ENCODE data around the gene GRM5.

Gene GRM5

GRCh38 chr11:88689548-88690240, 376.1 kb downstream of the GRM5 start:
- H3K27ac ChIP-seq (ENCODE audit: low read length) = no peak overlapping the region
- H3K4me3 ChIP-seq (ENCODE audit: low read length) = no peak overlapping the region
- H3K9ac ChIP-seq (ENCODE audit: low read depth, low read length) = no peak overlapping the region
- H3K4me1 ChIP-seq (ENCODE audit: insufficient read depth, low read length) = no peaks in the 10 kb centered on the region
- H3K9me3 ChIP-seq (ENCODE audit: insufficient read depth, low read depth, low read length) = peaks cover 3% of the 10 kb centered on the region; the same call in 1 of the 2 replicates
- no peaks in the 10 kb centered on the region for H3K27me3 ChIP-seq (ENCODE audit: insufficient read depth, low read length)
- H3K36me3 ChIP-seq (ENCODE audit: insufficient read depth, low read depth, low read length) = no peaks in the 10 kb centered on the region

GRCh38 chr11:88683024-88683423, 382.8 kb downstream of the GRM5 start:
- Histone ChIP-seq H3K9ac (ENCODE audit: low read depth, low read length) (no peak overlapping the region), H3K27me3 (ENCODE audit: insufficient read depth, low read length) (no peaks in the 10 kb centered on the region), H3K4me1 (ENCODE audit: insufficient read depth, low read length) (peaks cover 7% of the 10 kb centered on the region; the same call in 1 of the 2 replicates), H3K27ac (ENCODE audit: low read length) (no peak overlapping the region), H3K36me3 (ENCODE audit: insufficient read depth, low read depth, low read length) (no peaks in the 10 kb centered on the region), H3K9me3 (ENCODE audit: insufficient read depth, low read depth, low read length) (peaks cover 8% of the 10 kb centered on the region; the same call in 1 of the 2 replicates), H3K4me3 (ENCODE audit: low read length) (no peak overlapping the region)

GRCh38 chr11:88680806-88681205, 385.0 kb downstream of the GRM5 start:
- Histone ChIP-seq H3K36me3 (ENCODE audit: insufficient read depth, low read depth, low read length) (no peaks in the 10 kb centered on the region), H3K9me3 (ENCODE audit: insufficient read depth, low read depth, low read length) (peaks cover 8% of the 10 kb centered on the region; the same call in 1 of the 2 replicates), H3K4me3 (ENCODE audit: low read length) (no peak overlapping the region), H3K4me1 (ENCODE audit: insufficient read depth, low read length) (peaks cover 7% of the 10 kb centered on the region; the same call in 1 of the 2 replicates), H3K27me3 (ENCODE audit: insufficient read depth, low read length) (no peaks in the 10 kb centered on the region), H3K9ac (ENCODE audit: low read depth, low read length) (no peak overlapping the region), H3K27ac (ENCODE audit: low read length) (no peak overlapping the region)

- Histone ChIP-seq H3K9ac (ENCODE audit: low read depth, low read length) (no peak overlapping the region), H3K4me1 (ENCODE audit: insufficient read depth, low read length) (no peaks in the 10 kb centered on the region), H3K36me3 (ENCODE audit: insufficient read depth, low read depth, low read length) (no peaks in the 10 kb centered on the region), H3K9me3 (ENCODE audit: insufficient read depth, low read depth, low read length) (no peaks in the 10 kb centered on the region), H3K27me3 (ENCODE audit: insufficient read depth, low read length) (no peaks in the 10 kb centered on the region), H3K4me3 (ENCODE audit: low read length) (no peak overlapping the region), H3K27ac (ENCODE audit: low read length) (no peak overlapping the region)
Measured at GRCh38 chr11:88666364-88666763, 399.4 kb downstream of the GRM5 start.

DNA sequence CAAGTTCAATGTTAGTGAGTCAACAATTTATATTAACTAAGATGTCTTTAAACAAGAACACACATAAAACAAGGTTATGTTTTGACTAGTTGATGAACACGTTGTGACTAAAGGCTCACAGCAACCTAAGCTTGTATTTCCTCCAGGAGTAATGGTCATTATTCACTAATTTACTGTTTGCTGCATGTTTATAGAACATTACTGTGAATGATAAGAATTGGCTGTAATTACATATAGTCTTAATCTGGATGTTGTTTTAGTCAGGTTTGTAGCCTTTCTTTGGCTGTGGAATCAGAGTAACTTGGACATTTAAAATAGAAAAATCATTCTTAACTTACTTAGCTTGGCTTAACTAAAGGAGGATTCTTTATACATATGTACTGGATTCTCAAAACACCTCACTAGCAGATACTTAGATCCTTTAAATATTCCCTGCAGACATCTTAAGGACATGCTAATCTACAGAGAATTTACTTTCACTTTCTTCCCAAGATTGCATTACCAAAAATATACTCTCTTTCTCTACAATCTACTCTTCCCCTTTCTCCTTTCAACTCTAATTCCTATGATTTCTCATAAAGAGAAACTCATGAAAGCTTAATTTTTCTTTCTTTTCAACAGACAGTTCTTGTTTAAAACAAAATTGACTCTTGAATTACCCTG, 408.6 kb downstream of the GRM5 start:
- Histone ChIP-seq H3K4me3 (ENCODE audit: low read length) (no peak overlapping the region), H3K9ac (ENCODE audit: low read depth, low read length) (no peak overlapping the region), H3K36me3 (ENCODE audit: insufficient read depth, low read depth, low read length) (no peaks in the 10 kb centered on the region), H3K9me3 (ENCODE audit: insufficient read depth, low read depth, low read length) (no peaks in the 10 kb centered on the region), H3K4me1 (ENCODE audit: insufficient read depth, low read length) (no peaks in the 10 kb centered on the region), H3K27me3 (ENCODE audit: insufficient read depth, low read length) (no peaks in the 10 kb centered on the region), H3K27ac (ENCODE audit: low read length) (no peak overlapping the region)

- H3K27me3 ChIP-seq (ENCODE audit: insufficient read depth, low read length) = no peaks in the 10 kb centered on the region
- no peaks in the 10 kb centered on the region for H3K4me1 ChIP-seq (ENCODE audit: insufficient read depth, low read length)
- H3K9ac ChIP-seq (ENCODE audit: low read depth, low read length) = no peak overlapping the region
- H3K4me3 ChIP-seq (ENCODE audit: low read length) = no peak overlapping the region
- no peaks in the 10 kb centered on the region for H3K36me3 ChIP-seq (ENCODE audit: insufficient read depth, low read depth, low read length)
- no peaks in the 10 kb centered on the region for H3K9me3 ChIP-seq (ENCODE audit: insufficient read depth, low read depth, low read length)
- no peak overlapping the region for H3K27ac ChIP-seq (ENCODE audit: low read length)
Measured at GRCh38 chr11:88656283-88656682, 409.5 kb downstream of the GRM5 start.

DNA sequence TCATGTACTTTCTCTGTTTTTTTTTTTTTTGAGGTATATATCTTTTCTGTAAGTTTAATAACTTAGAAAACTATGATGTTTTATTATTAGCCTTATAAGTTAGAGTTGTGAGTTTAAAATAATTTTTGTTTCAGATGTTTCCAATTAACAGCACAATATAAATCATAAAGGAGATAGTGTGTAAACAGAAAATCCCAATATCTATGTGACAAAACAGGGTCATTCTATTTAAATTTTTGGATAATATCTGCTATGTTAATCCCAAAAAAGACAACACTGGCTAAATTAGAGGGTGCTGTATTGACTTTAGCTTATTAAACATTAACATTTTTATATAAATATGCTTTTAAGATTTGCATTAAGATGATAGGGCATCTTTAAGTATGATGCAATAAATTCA, 410.1 kb downstream of the GRM5 start:
- H3K9ac ChIP-seq (ENCODE audit: low read depth, low read length) = no peak overlapping the region
- no peaks in the 10 kb centered on the region; the same call in 1 of the 2 replicates for H3K9me3 ChIP-seq (ENCODE audit: insufficient read depth, low read depth, low read length)
- H3K36me3 ChIP-seq (ENCODE audit: insufficient read depth, low read depth, low read length) = no peaks in the 10 kb centered on the region
- H3K4me3 ChIP-seq (ENCODE audit: low read length) = no peak overlapping the region
- H3K27me3 ChIP-seq (ENCODE audit: insufficient read depth, low read length) = no peaks in the 10 kb centered on the region
- no peaks in the 10 kb centered on the region for H3K4me1 ChIP-seq (ENCODE audit: insufficient read depth, low read length)
- no peak overlapping the region for H3K27ac ChIP-seq (ENCODE audit: low read length)

DNA sequence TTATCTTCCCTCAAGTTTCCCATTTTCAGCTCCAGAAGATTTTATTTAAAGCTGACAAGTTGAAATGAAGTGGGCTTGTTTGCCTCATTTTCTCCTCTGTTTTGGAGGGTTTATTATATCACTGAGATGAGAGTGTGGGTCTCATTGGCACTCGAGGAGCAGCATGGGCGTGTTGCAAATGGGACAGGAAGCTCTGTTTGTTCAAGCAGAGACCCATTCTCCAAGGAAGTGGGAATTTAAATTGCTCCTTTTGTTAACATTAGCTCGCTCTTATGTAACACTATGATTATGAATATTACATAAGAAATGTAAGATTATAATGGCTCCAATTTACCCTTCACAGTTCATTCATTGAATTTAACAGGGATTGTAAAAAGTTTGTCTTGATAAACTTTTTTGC, 410.6 kb downstream of the GRM5 start:
- H3K27ac ChIP-seq (ENCODE audit: low read length) = no peak overlapping the region
- H3K4me1 ChIP-seq (ENCODE audit: insufficient read depth, low read length) = no peaks in the 10 kb centered on the region
- H3K36me3 ChIP-seq (ENCODE audit: insufficient read depth, low read depth, low read length) = no peaks in the 10 kb centered on the region
- no peak overlapping the region for H3K4me3 ChIP-seq (ENCODE audit: low read length)
- no peaks in the 10 kb centered on the region; the same call in 1 of the 2 replicates for H3K9me3 ChIP-seq (ENCODE audit: insufficient read depth, low read depth, low read length)
- H3K9ac ChIP-seq (ENCODE audit: low read depth, low read length) = no peak overlapping the region
- H3K27me3 ChIP-seq (ENCODE audit: insufficient read depth, low read length) = no peaks in the 10 kb centered on the region

DNA sequence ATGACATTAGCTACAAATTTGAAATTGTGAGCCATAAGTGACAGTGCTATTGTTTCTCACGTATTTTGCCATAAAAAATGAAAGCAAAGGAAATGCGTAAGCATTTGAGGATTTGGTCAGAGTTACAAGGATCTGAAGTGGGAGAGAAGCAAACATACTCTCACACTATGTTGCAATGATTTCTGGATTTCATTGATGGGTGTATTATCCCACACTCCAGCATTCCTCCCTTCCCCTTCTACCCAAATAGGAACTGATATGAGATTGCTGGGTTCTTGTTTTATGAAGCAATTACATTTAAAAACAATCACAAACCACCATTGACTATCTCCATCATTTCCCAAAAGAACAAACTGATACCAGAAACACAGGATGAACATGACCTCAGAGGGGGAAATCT, 414.2 kb downstream of the GRM5 start:
- H3K4me3 ChIP-seq (ENCODE audit: low read length) = no peak overlapping the region
- no peak overlapping the region for H3K9ac ChIP-seq (ENCODE audit: low read depth, low read length)
- H3K27me3 ChIP-seq (ENCODE audit: insufficient read depth, low read length) = no peaks in the 10 kb centered on the region
- no peaks in the 10 kb centered on the region; the same call in 1 of the 2 replicates for H3K9me3 ChIP-seq (ENCODE audit: insufficient read depth, low read depth, low read length)
- H3K4me1 ChIP-seq (ENCODE audit: insufficient read depth, low read length) = no peaks in the 10 kb centered on the region
- H3K36me3 ChIP-seq (ENCODE audit: insufficient read depth, low read depth, low read length) = no peaks in the 10 kb centered on the region
- H3K27ac ChIP-seq (ENCODE audit: low read length) = no peak overlapping the region

- H3K27ac ChIP-seq (ENCODE audit: low read length) = no peak overlapping the region
Measured at GRCh38 chr11:88644724-88645123, 421.1 kb downstream of the GRM5 start.

GRCh38 chr11:88632163-88632562, 433.6 kb downstream of the GRM5 start:
- no peaks in the 10 kb centered on the region for H3K36me3 ChIP-seq (ENCODE audit: insufficient read depth, low read depth, low read length)
- H3K9me3 ChIP-seq (ENCODE audit: insufficient read depth, low read depth, low read length) = no peaks in the 10 kb centered on the region
- H3K9ac ChIP-seq (ENCODE audit: low read depth, low read length) = no peak overlapping the region
- H3K27ac ChIP-seq (ENCODE audit: low read length) = no peak overlapping the region
- peaks cover 23% of the 10 kb centered on the region for H3K4me1 ChIP-seq (ENCODE audit: insufficient read depth, low read length)
- no peaks in the 10 kb centered on the region for H3K27me3 ChIP-seq (ENCODE audit: insufficient read depth, low read length)
- H3K4me3 ChIP-seq (ENCODE audit: low read length) = no peak overlapping the region

More at GRCh38 chr11:88644724-88645123, 421.1 kb downstream of the GRM5 start:
- no peak overlapping the region for H3K4me3 ChIP-seq (ENCODE audit: low read length)
- H3K4me1 ChIP-seq (ENCODE audit: insufficient read depth, low read length) = no peaks in the 10 kb centered on the region
- no peak overlapping the region for H3K9ac ChIP-seq (ENCODE audit: low read depth, low read length)
- H3K9me3 ChIP-seq (ENCODE audit: insufficient read depth, low read depth, low read length) = no peaks in the 10 kb centered on the region
- H3K36me3 ChIP-seq (ENCODE audit: insufficient read depth, low read depth, low read length) = no peaks in the 10 kb centered on the region
- H3K27me3 ChIP-seq (ENCODE audit: insufficient read depth, low read length) = no peaks in the 10 kb centered on the region

- Histone ChIP-seq H3K27ac (ENCODE audit: low read length) (no peak overlapping the region), H3K36me3 (ENCODE audit: insufficient read depth, low read depth, low read length) (no peaks in the 10 kb centered on the region), H3K9ac (ENCODE audit: low read depth, low read length) (no peak overlapping the region), H3K27me3 (ENCODE audit: insufficient read depth, low read length) (no peaks in the 10 kb centered on the region), H3K9me3 (ENCODE audit: insufficient read depth, low read depth, low read length) (no peaks in the 10 kb centered on the region), H3K4me3 (ENCODE audit: low read length) (no peak overlapping the region), H3K4me1 (ENCODE audit: insufficient read depth, low read length) (peaks cover 23% of the 10 kb centered on the region)
Measured at GRCh38 chr11:88631497-88631896, 434.3 kb downstream of the GRM5 start.
